Measurements from ENCODE around the gene ANO8.

The ANO8 gene

DNA sequence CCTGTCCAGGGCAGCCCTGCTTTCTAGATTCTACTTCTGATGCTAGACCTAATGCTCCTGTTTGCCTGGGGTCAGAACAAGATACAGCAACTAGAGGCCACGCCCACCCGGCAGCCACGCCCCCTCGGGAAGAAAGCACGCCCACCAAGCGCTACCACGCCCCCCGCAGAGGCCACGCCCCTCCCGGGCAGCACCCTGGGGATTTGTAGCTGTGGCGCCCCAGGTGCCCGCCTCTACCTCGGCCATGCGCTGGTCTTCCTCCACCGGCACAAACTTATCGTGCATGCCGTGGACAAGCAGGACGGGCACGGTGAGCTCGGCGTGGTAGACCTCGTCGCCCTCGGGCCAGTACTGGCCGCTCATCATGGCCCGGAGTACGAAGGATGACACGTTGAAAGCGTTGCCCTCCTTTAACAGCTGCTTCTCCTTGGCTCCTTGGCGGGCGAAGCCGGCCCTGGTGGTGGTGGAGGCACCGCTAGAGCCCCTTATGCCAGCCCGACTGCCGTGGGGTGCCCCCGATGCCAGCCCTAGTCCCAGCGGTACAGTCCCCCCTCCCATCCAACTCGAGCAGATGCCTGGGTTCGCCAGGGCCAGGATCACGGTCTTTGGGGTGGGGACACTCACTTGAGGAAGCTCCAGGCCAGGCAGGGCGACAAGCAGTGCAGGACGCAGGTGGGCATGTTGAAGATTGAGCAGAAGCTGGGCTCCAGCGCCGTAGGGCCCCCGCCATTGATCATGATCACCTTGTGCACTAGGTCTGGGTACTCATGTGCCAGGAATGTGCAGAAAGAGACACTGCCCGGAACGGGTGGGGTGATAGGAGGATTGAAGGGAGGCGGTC is 40.4 kb downstream of the ANO8 start:
- POLR2A ChIA-PET, result no interaction called here
- peak; percentile 65 for DNase-seq (ENCODE audit: extremely low spot score)

DNA sequence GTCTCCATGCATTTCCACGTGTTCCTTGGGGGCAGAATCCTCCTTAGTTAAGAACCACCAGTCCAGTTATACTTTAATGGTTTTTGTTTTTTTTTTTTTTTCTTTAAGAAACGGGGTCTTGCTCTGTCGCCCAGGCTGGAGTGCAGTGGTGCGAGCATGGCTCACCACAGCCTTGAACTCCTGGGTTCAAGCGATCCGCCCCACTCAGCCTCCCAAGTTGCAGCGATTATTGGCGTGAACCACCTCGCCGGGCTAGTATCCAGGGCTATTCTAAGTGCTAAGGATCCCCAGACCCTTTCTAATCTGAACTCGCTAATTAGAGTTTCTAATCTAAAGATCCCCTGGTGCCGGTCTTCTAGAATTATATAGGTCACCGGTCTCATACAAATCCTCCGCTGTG is 41.0 kb downstream of the ANO8 start:
- no peak for DNase-seq (ENCODE audit: extremely low spot score)
- TF ChIP-seq, protein P1, sequence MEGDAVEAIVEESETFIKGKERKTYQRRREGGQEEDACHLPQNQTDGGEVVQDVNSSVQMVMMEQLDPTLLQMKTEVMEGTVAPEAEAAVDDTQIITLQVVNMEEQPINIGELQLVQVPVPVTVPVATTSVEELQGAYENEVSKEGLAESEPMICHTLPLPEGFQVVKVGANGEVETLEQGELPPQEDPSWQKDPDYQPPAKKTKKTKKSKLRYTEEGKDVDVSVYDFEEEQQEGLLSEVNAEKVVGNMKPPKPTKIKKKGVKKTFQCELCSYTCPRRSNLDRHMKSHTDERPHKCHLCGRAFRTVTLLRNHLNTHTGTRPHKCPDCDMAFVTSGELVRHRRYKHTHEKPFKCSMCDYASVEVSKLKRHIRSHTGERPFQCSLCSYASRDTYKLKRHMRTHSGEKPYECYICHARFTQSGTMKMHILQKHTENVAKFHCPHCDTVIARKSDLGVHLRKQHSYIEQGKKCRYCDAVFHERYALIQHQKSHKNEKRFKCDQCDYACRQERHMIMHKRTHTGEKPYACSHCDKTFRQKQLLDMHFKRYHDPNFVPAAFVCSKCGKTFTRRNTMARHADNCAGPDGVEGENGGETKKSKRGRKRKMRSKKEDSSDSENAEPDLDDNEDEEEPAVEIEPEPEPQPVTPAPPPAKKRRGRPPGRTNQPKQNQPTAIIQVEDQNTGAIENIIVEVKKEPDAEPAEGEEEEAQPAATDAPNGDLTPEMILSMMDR (IDR thresholded peaks at IDR 0.05; ENCODE audit: control extremely low read depth, extremely low read depth, low read depth, missing control alignments), result no peak
- CTCF ChIA-PET, result interaction anchor here (0.7 to 7.8 kb wide), 10 partner anchors 10 to 107 kb away, joined by 3 to 53 read pairs (median 4); partner anchors contain the start of genes ABHD8, ANKLE1, DDA1 and MRPL34
- POLR2A ChIA-PET, result no interaction called here

More for the DNA sequence above, 40.4 kb downstream of the ANO8 start:
- CTCF ChIA-PET, result interaction anchor here (1.3 to 7.8 kb wide), 6 partner anchors 9 to 96 kb away, joined by 3 to 53 read pairs (median 6); partner anchors contain the start of genes ABHD8, ANKLE1 and MRPL34
- TF ChIP-seq, protein P1 (IDR thresholded peaks at IDR 0.05; ENCODE audit: control extremely low read depth, extremely low read depth, low read depth, missing control alignments), result no peak

DNA sequence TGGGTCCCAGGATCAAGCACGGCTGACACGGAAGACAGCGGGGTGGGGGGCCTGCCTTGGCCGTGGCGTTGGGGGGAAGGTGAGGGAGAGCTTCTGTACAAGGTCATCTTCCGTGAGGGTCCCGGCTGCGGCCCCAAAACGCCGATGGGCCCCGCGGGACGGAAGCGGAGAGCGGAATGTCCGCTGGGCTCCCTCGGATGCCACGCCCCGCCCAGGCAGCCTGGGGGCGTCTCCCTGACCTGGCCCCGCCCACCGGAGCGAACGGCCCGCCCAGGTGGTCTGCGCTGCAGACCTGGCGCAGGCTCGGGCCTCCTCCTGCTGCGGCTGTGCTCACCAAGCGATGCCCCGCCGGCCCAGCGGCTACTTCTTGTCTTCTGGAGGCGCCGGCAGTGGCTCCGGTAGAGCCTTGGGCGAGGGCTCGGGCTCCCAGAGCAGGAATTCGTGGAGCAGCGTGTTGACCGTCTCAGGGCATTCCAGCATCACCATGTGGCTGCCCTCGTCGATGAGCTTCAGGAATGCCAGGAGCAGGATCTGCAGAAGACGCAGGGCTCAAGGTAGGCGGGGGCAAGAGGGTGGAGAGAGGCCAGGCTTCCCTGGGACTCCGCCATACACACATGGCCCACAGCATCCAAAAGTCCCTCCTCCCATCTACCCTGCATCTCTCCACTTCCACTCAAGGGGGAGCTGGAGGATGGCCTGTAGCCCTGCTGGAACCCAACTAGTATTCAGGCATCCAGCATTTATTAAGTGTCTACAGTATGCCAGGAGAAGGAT is 42.2 kb downstream of the ANO8 start:
- ChIA-PET POLR2A (interaction anchor here (0.5 kb wide), 1 partner anchor 106 kb away, joined by 6 read pairs; no protein-coding TSS in a partner anchor), CTCF (interaction anchor here (0.7 to 7.8 kb wide), 12 partner anchors 10 to 120 kb away, joined by 3 to 53 read pairs (median 4); partner anchors contain the start of genes ABHD8, ANKLE1, DDA1 and MRPL34)
- DNase-seq (ENCODE audit: extremely low spot score), result peak; percentile 97
- TF ChIP-seq, protein P1 (IDR thresholded peaks at IDR 0.05; ENCODE audit: control extremely low read depth, extremely low read depth, low read depth, missing control alignments), result peak; percentile 89

DNA sequence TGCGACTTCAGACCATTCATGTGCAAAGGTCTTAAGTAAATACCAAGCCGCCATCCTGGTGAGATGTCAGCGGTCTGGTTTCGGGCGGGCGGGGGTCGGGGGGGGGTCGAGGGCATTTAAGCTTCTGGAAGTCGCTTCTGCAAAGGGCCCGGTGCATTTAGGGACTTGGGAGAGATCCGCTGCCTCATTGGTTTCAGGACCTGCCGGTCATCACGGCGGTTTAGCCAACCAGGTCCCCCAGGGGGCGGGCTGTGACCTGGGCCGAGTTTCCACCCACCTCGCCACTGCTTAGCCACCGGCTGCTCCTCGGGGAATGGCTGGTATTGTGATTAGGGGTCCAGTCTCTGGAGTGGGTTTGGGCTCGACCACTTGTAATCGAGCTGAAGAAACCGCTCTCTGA is 45.2 kb downstream of the ANO8 start:
- TF ChIP-seq, protein P1 (IDR thresholded peaks at IDR 0.05; ENCODE audit: control extremely low read depth, extremely low read depth, low read depth, missing control alignments), result no peak
- POLR2A ChIA-PET, result no interaction called here
- DNase-seq (ENCODE audit: extremely low spot score), result peak; percentile 89
- CTCF ChIA-PET, result interaction anchor here (7.8 kb wide), 1 partner anchor 14 kb away, joined by 51 read pairs; the partner anchor contains the start of genes ABHD8 and MRPL34

DNA sequence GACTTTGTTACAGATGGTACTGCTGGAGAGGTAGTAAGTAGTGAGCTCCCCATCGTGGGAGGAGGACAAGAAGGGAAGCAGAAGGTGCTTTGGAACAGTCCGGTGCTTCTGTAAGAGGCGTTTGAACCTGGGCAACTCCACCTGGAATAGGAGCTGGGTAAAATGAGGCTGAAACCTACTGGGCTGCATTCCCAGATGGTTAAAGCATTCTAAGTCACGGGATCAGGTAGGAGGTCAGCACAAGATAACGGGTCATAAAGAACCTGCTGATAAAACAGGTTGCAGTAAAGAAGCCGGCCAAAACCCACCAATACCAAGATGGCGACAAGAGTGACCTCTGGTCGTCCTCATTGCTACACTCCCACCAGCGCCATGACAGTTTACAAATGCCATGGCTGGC is 47.9 kb downstream of the ANO8 start:
- TF ChIP-seq, protein P1 (IDR thresholded peaks at IDR 0.05; ENCODE audit: control extremely low read depth, extremely low read depth, low read depth, missing control alignments), result no peak
- ChIA-PET POLR2A (no interaction called here), CTCF (interaction anchor here (0.9 to 1.5 kb wide), 3 partner anchors 13 to 99 kb away, joined by 3 to 4 read pairs (median 4); partner anchors contain the start of gene USHBP1)
- DNase-seq (ENCODE audit: extremely low spot score), result no peak

DNA sequence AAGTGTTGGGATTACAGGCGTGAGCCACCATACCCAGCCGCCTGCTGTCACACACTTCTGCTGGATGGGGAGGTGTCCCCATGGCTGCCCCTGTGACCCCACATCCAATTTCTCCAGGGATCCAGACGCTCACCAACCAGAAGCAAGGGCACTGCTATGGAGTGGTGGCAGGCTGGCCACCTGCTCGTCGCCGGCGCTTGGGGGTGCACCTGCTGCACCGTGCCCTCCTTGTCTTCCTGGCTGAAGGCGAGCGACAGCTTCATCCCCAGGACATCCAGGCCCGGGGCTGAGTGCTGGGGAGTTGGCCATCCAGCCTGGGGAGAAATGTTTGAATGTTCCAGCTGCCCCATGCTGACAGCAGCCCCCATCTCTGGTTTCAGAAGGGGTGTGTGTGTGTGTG is 48.4 kb downstream of the ANO8 start:
- TF ChIP-seq, protein P1 (IDR thresholded peaks at IDR 0.05; ENCODE audit: control extremely low read depth, extremely low read depth, low read depth, missing control alignments), result no peak
- DNase-seq (ENCODE audit: extremely low spot score), result no peak
- CTCF ChIA-PET, result interaction anchor here (0.9 to 1.5 kb wide), 3 partner anchors 14 to 99 kb away, joined by 3 to 4 read pairs (median 4); partner anchors contain the start of gene USHBP1

More for the DNA sequence above, 48.4 kb downstream of the ANO8 start:
- POLR2A ChIA-PET, result no interaction called here
